Lower leg skin (tissue), 4 donors: Measurements from ENCODE around the gene BOLA2B. TPM values are rescaled to one million over a fixed set of nuclear protein-coding genes. Genes with fewer than 3 reads are reported as not detected.

ENCODE experiments used
- DNase-seq, 2 donors: peaks; one replicate each; pipeline ENCODE4 v3.0.0-alpha.2; 2019; ENCODE audit warnings: low spot score in 2 of 2
- H3K4me3 ChIP-seq: fragments of 200-600 bp; sonication (generic); 2 replicates; pipeline ENCODE4 v1.5.1; 2017; ENCODE audit warnings: mild to moderate bottlenecking, low read depth; ENCODE audit not compliant: poor library complexity, severe bottlenecking
- CTCF ChIP-seq, 3 donors: fragments of 450-650 bp; IDR thresholded peaks; one replicate each; pipeline ENCODE4 v1.5.1; 2016; ENCODE audit warnings: antibody characterized with exemption in 3 of 3, mild to moderate bottlenecking in 3 of 3, moderate library complexity in 2 of 3
- POLR2A ChIP-seq, 2 donors: fragments of 450-650 bp; IDR thresholded peaks; one replicate each; pipeline ENCODE4 v1.6.1; 2016 to 2017; ENCODE audit warnings: antibody characterized with exemption in 2 of 2, mild to moderate bottlenecking in 1 of 2, moderate library complexity in 1 of 2
- WGBS, 2 donors: methylation state at CpG; one replicate each; pipeline ENCODE4 v1.1.5; 2018; 5-methylcytosine and 5-hydroxymethylcytosine counted together
- intact Hi-C: fragments of 100-400 bp; cut with DNase I; formaldehyde crosslinking; loops from one replicate; pipeline ENCODE4 v1.15.0; 2023; ENCODE audit warnings: low total_unique reads
- total RNA-seq, 4 donors: library from RNA; depleted of rRNA; stranded (reverse); fragments of >200 nt; gene quantifications; one replicate each; pipeline ENCODE4 v1.1.0, GENCODE V29; 2016

Gene BOLA2B
- total RNA-seq, 4 donors from 2014 or later = 87.6 to 199 (median 147) TPM

GRCh38 chr16:30157214-30157613 is 36.3 kb downstream of the BOLA2B start:
- intact Hi-C loops = no loop called here
- 46 to 92% methylated on average over 1 of the region's 1 CpG for WGBS, 2 donors
- H3K4me3 ChIP-seq = no peak overlapping the region
- DNase-seq = no peak
- TF ChIP-seq CTCF (IDR thresholded peaks at IDR 0.05) (no peak), POLR2A (IDR thresholded peaks at IDR 0.05) (no peak)

- DNase-seq = no peak
- intact Hi-C loops = no loop called here
- TF ChIP-seq POLR2A (IDR thresholded peaks at IDR 0.05) (no peak), CTCF (IDR thresholded peaks at IDR 0.05) (no peak)
- 96 to 98% methylated on average over 5 of the region's 5 CpGs for WGBS, 2 donors
- no peak overlapping the region for H3K4me3 ChIP-seq
Observed at GRCh38 chr16:30155188-30155587, 38.3 kb downstream of the BOLA2B start.

GRCh38 chr16:30152517-30152916 is 40.9 kb downstream of the BOLA2B start:
- WGBS, 2 donors = 95 to 96% methylated on average over 9 of the region's 9 CpGs
- no peak for TF ChIP-seq POLR2A (IDR thresholded peaks at IDR 0.05)
- no peak for TF ChIP-seq CTCF (IDR thresholded peaks at IDR 0.05)
- intact Hi-C loops = no loop called here
- H3K4me3 ChIP-seq = no peak overlapping the region
- DNase-seq = no peak

- no peak for DNase-seq
- no peak overlapping the region for H3K4me3 ChIP-seq
- TF ChIP-seq POLR2A (IDR thresholded peaks at IDR 0.05) = no peak
- no peak for TF ChIP-seq CTCF (IDR thresholded peaks at IDR 0.05)
- WGBS, 2 donors = 87 to 89% methylated on average over 7 of the region's 7 CpGs
- intact Hi-C loops = no loop called here
Observed at GRCh38 chr16:30151091-30151490, 42.4 kb downstream of the BOLA2B start.

- intact Hi-C loops = no loop called here
- 87 to 92% methylated on average over 5 of the region's 5 CpGs for WGBS, 2 donors
- no peak for TF ChIP-seq POLR2A (IDR thresholded peaks at IDR 0.05)
- TF ChIP-seq CTCF (IDR thresholded peaks at IDR 0.05) = no peak
- DNase-seq = no peak
- H3K4me3 ChIP-seq = no peak overlapping the region
Observed at GRCh38 chr16:30149250-30149930, 44.1 kb downstream of the BOLA2B start.
